HG03521 (cell line): Measurements from ENCODE around the gene TJAP1.
"Not testable (repeated sequence)": the region's sequence is repeated elsewhere in the genome, so short reads cannot be mapped to it uniquely, and the experiment has no call there.

Experiments used
- ATAC-seq: cut with Tn5 transposase; IDR thresholded peaks from one replicate; pipeline ENCODE4 v1.9.1; 2021; ENCODE audit warnings: mild to moderate bottlenecking, moderate library complexity; ENCODE audit not compliant: unreplicated experiment

TJAP1 gene

DNA sequence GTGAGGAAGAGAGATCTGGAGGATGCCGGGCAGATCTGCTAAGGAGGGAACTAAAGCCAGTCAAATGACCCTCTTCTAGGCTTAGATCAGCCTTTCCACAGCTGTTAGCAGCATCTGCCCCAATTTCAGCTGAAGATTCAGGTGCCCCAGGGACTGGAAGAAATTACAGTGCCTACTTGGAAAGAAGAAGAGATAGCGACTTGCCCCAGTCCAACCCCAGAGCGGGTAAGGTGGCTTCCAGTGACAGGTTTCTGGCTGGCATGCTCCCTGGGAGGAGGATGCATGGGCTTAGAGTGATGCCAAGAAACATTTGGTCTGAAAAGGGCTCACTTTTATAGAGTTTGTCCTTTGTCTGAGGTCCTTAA is 620 bp downstream of the TJAP1 start:
- no peak for ATAC-seq

GRCh38 chr6:43481075-43481474 is 3.7 kb downstream of the TJAP1 start:
- ATAC-seq = no peak

DNA sequence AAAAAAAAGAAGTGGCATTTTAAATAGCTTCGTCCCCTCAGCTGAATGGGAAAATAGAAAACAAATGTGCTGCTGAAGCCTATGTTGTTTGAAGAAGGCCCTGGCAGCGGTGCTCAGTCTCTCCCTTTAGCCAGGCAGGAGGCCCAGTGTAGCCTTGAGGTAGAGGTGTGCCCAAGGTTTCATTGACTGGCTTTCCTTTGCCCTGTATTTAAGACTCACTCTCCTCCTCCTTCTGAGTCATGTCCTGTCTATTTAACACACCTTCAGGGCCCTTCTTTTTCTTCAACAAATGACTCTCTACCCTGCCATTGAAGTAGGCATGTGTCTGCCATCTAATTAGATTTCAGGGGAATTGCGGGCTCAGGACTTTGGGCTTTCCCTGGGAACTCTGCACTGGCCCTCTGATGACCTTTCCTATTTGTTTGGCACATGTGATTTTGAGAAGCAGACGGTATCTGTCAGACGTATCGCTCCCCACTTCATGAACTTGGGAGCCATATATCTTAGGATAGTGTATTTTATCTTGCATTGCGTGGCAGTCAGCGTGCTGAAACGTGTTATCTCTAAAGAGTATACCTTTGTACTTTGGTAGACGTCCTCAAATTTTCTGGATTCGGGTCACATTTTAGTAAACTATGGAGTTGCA is 4.3 kb downstream of the TJAP1 start:
- no peak for ATAC-seq

- ATAC-seq = no peak
Measured at GRCh38 chr6:43488667-43489276, 11.4 kb downstream of the TJAP1 start.

DNA sequence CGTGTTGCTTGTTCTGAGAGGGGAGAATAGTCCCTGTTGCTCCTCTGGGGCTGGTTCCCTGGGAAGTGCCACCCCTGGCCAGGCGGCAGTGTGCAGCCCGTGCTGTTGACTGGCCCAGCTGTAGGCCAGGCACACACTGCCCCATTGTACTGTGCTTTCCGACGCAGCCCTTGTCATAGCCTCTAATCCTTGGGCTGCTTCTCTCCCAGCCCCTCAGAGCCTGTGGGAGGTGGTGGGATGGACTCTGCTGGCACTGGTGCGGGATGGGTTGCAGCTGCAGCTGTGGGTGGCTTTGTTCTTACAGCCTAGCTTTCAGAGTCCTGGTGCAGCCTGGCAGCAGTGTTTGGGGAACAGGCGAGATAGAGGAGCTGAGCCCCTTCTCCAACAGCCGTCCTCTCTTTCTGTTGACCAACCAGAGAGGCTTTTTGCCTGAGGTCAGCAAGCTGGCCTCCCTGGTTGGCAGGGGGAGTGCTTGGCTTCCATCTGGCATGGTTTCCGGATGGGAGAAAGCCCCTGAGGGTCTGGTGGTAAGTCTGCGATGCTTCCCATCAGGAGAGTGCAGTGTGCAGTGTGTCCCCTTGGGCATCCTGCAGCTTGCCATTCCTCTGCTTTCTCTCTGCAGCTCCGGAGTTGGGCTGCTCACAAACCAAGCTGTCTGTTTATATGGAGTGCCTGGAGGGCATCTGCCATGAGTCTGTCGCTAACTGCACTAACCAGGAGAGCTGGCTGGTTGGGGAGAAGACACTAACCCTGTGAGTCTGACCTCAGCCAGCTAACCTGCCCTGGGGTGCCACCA is 12.1 kb downstream of the TJAP1 start:
- ATAC-seq = no peak

GRCh38 chr6:43490523-43490939 is 13.2 kb downstream of the TJAP1 start:
- ATAC-seq = no peak

- no peak for ATAC-seq
Measured at GRCh38 chr6:43491750-43492661, 14.6 kb downstream of the TJAP1 start.

DNA sequence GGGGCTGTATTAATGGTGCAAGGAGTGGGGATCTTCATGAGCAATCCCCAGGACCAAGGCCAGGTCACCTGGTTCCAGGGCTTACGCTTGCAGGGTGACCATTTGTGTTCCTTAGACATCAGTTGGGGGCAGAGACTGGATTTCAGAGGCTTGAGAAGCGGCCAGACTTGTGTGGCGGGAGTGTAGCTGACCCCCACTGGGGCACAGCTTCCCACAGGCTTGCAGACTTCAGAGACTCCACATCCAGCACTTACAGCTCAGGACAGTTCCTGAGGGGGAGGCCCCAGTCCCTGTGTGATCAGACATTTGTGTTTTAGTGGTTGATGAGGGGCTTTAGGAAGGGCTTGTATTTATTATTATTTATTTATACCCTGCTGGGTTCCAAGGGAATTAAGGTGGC is 15.3 kb downstream of the TJAP1 start:
- ATAC-seq = no peak

DNA sequence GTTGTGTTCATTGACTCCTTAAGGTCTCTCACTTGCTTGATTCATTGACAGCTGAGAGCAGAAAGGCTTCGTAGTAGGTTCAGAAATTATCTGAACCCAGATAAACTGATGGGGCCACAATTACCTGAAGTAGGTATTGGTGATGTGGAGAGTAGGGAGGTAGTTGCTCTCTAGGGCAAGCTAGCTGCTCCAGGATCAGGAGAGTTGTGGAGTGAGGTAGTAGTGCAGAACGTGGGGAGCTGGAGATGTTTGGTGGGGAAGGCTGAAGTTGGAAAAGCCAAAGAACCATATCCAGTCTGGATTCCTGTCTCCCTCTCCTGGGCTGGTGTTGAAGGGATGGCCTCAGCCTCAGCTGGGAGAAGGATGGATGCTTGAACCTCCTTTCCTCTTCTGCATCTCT is 15.9 kb downstream of the TJAP1 start:
- ATAC-seq = no peak

GRCh38 chr6:43493833-43494232 is 16.5 kb downstream of the TJAP1 start:
- ATAC-seq = no peak

DNA sequence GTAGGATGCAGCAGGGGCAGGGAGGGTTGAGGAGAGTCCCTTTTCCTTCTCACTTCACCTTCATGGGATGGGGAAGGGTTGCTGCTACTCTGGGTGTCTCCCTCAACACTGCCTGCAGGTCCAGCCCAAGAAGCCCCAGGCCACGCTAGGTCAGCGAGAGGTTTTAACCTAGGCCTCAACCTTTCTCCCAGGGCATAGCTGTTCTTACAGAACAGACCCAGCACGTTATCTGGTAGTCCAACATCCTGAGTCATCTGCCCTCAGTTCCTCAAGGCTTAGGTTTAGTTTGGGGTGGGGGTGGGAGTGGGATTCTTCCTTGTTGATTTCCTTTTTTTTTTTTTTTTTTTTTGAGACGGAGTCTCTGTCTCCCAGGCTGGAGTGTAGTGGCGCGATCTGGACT is 17.0 kb downstream of the TJAP1 start:
- no peak for ATAC-seq

- ATAC-seq = no peak
Measured at GRCh38 chr6:43494766-43495165, 17.4 kb downstream of the TJAP1 start.

DNA sequence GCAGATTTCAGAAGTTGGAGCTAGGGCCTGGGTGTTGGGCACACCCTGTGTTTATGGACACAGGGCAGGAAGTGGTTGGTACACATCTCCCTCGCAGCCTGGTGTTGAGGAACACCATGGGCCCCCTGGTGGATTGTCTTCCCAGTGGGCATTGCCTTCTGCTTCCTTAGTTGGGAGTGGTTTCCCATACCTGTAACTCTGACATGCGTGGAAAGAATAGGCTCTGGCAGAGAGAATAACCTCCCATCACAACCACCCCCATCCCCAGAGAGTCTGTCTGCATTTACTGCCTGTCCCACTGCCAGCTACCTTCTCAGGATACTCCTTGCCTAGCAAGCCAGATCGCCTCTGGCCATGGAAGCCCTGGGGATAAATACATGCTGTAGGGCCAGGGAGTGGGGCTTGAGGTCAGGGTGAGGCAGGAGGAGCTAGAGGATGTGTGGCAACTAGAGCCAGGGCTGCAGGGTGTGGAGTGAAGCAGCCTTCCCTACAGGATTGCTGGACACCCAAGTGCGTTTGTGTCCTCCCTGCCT is 18.1 kb downstream of the TJAP1 start:
- ATAC-seq = no peak

- ATAC-seq = no peak
Measured at GRCh38 chr6:43496370-43497128, 19.2 kb downstream of the TJAP1 start.

- no peak for ATAC-seq
Measured at GRCh38 chr6:43497129-43497396, 19.7 kb downstream of the TJAP1 start.

GRCh38 chr6:43497689-43498088 is 20.3 kb downstream of the TJAP1 start:
- ATAC-seq = no peak

DNA sequence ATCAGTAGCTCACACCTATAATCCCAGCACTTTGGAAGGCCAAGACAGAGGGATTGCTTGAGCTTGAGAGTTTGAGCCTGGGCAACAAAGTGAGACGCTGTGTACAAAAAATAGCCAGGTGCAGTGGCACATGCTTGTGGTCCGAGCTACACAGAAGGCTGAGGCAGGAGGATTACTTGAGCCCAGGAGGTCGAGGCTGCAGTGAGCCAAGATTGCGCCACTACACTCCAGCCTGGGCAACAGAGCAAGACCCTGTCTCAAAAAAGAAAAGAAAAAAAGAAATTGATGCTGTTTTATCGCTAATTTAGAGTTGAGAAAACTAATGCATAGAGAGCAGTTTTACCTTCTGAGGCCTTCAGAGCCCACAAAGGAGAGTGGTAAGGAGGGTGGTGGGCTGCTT is 20.9 kb downstream of the TJAP1 start:
- not testable (repeated sequence) for ATAC-seq

GRCh38 chr6:43499028-43499815 is 21.9 kb downstream of the TJAP1 start:
- no peak for ATAC-seq

GRCh38 chr6:43500921-43501320 is 23.6 kb downstream of the TJAP1 start:
- ATAC-seq = no peak

- ATAC-seq = no peak
Measured at GRCh38 chr6:43502666-43503065, 25.3 kb downstream of the TJAP1 start.
